ENCODE measurements around the gene ZIC2. TPM values are rescaled to one million over a fixed set of nuclear protein-coding genes. Genes with fewer than 3 reads are reported as not detected.

Gene ZIC2
- total and polyA plus RNA-seq, 2 of the 8 experiments (the other 6 are each of a cell fraction or from before 2014, with no cell fraction given) = 53.2 to 372 TPM

DNA sequence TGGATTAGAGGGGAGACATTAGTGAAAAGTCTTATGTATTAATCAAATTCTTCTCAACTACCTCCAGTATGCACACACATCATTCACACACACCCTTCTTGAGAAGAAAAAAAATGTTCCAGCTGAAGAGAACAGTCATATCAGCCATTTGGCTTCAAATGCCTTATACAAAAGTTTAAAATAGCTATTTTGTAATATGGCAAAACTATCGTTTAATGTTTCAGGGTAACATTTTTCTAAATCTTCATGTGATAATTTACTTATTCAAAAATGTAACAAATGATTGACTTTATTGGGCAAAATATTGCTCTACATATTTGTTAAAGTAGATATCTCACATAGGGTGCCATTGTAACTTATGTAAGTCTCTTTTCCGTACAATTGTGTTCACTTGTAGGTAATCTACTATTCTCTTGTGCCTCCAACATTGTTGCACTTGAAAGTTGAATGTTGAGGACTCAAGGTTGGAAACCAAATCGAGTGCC is 13.6 kb downstream of the ZIC2 start:
- CTCF ChIA-PET (ENCODE audit: partially characterized antibody) = interaction anchor here (0.6 to 1.9 kb wide), 2 partner anchors 36 to 249 kb away, joined by 3 to 4 read pairs; no protein-coding TSS in a partner anchor
- peak; percentile 65; the same call in 1 of the 2 replicates for TF ChIP-seq CBX8 (IDR thresholded peaks at IDR 0.05; ENCODE audit: borderline replicate concordance, low read depth, low read length)
- TF ChIP-seq SUZ12 (IDR thresholded peaks at IDR 0.05; ENCODE audit: low read length) = no peak
- H3K79me1 ChIP-seq (ENCODE audit: low read depth, low read length) = no peaks in the 10 kb centered on the region
- H3K56ac ChIP-seq (replicated peaks; ENCODE audit: insufficient read length, low read depth, low read length) = no peak overlapping the region
- WGBS, 2 experiments (ENCODE audit: extremely low coverage in 1 of 2, insufficient coverage in 1 of 2, insufficient read length in 1 of 2, insufficient replicate concordance in 2 of 2, low coverage in 1 of 2, low lambda C conversion rate in 2 of 2, missing lambda C conversion rate in 1 of 2) = 18% methylated on average over 3 of the region's 3 CpGs; no CpG with 5 or more reads in 1 of the 2 experiments
- H3K18ac ChIP-seq (ENCODE audit: extremely low read depth, low read length) = no peak overlapping the region
- no peaks in the 10 kb centered on the region for H4K20me1 ChIP-seq (replicated peaks in 1 of 2; ENCODE audit: control insufficient read depth in 1 of 2, insufficient read depth in 2 of 2, low read length in 2 of 2)
- H3K4ac ChIP-seq (replicated peaks; ENCODE audit: insufficient read length, low read depth, low read length) = no peak overlapping the region
- H3K9me3 ChIP-seq (ENCODE audit: insufficient read depth in 2 of 2, low read depth in 1 of 2, low read length in 1 of 2) = no peaks in the 10 kb centered on the region
- no peak overlapping the region for H2AFZ ChIP-seq (ENCODE audit: low read length)
- no peak overlapping the region for H4K91ac ChIP-seq (replicated peaks; ENCODE audit: insufficient read length, low read length)
- H3K27me3 ChIP-seq (replicated peaks in 1 of 4; ENCODE audit: control insufficient read depth in 3 of 4, extremely low read depth in 1 of 4, insufficient read depth in 3 of 4, low read length in 3 of 4) = peaks cover 7 to 69% (median 44%) of the 10 kb centered on the region in 4 experiments; a peak in 6 of 7 replicates
- H3K36me3 ChIP-seq (ENCODE audit: control insufficient read depth in 2 of 4, insufficient read depth in 4 of 4, low read length in 3 of 4) = no peaks in the 10 kb centered on the region
- no peak overlapping the region for H2BK20ac ChIP-seq (ENCODE audit: low read length)
- peaks cover 27% of the 10 kb centered on the region; the same call in 1 of the 2 replicates for H3K23me2 ChIP-seq (ENCODE audit: low read depth, low read length)
- no peak overlapping the region for H2AK5ac ChIP-seq (ENCODE audit: low read depth, low read length)
- no peak overlapping the region; the same call in 1 of the 2 replicates for H2BK5ac ChIP-seq (ENCODE audit: low read depth, low read length)
- POLR2A ChIA-PET (ENCODE audit: partially characterized antibody) = interaction anchor here (0.6 to 10.0 kb wide), 2 partner anchors 12 to 21 kb away, joined by 3 to 145 read pairs; partner anchors contain the start of gene ZIC2
- peak overlapping the region; percentile 77 to 90 for H3K4me2 ChIP-seq (ENCODE audit: insufficient read depth in 1 of 2, low read depth in 2 of 2, low read length in 2 of 2)
- H3K14ac ChIP-seq (ENCODE audit: insufficient read length) = no peak overlapping the region
- no peak overlapping the region for H3K23ac ChIP-seq (ENCODE audit: insufficient read length)
- no peak for DNase-seq (ENCODE audit: low read depth in 1 of 2, low spot score in 2 of 2)
- H2BK12ac ChIP-seq (ENCODE audit: low read depth, low read length) = peak overlapping the region; percentile 82; the same call in 1 of the 2 replicates
- H2BK120ac ChIP-seq (replicated peaks; ENCODE audit: low read depth, low read length) = no peak overlapping the region
- H3K79me2 ChIP-seq (ENCODE audit: control insufficient read depth in 1 of 2, insufficient read depth in 2 of 2, low read length in 2 of 2) = no peaks in the 10 kb centered on the region
- H3K9ac ChIP-seq (replicated peaks in 1 of 4; ENCODE audit: extremely low read depth in 1 of 4, low read depth in 3 of 4, low read length in 3 of 4) = no peak overlapping the region
- H4K8ac ChIP-seq (ENCODE audit: extremely low read depth, insufficient read depth, low read length) = no peak overlapping the region
- H2BK15ac ChIP-seq (ENCODE audit: low read length) = no peak overlapping the region
- H4K5ac ChIP-seq (ENCODE audit: insufficient read length, low read depth, low read length) = no peak overlapping the region
- H3K4me3 ChIP-seq (ENCODE audit: extremely low read depth in 1 of 4, insufficient read depth in 2 of 4, low read depth in 3 of 4, low read length in 4 of 4) = peak overlapping the region in 3 of 4 experiments; percentile 5 to 65 (median 26); a peak in 3 of 8 replicates
- H3K27ac ChIP-seq (ENCODE audit: low read depth, low read length) = no peak overlapping the region
- peaks cover 10 to 36% (median 26%) of the 10 kb centered on the region in 4 experiments for H3K4me1 ChIP-seq (replicated peaks in 1 of 4; ENCODE audit: control insufficient read depth in 3 of 4, insufficient read depth in 4 of 4, low read length in 3 of 4)
- FAIRE-seq = no peak
